Muscle layer of colon (tissue), 2 donors: Measurements from ENCODE around the gene DYDC2.
A peak's percentile ranks its signal among the peaks of the same experiment; 100 is the strongest.
"Not testable (repeated sequence)": the region's sequence is repeated elsewhere in the genome, so short reads cannot be mapped to it uniquely, and the experiment has no call there.

ENCODE experiments used
- H3K27ac ChIP-seq: one replicate; pipeline ENCODE4 v1.7.0; 2013; ENCODE audit warnings: low read depth, mild to moderate bottlenecking, low read length, moderate library complexity
- H3K27me3 ChIP-seq, 2 donors: one replicate each; pipeline ENCODE4 v1.7.0; 2013; ENCODE audit warnings: low read length in 2 of 2, mild to moderate bottlenecking in 2 of 2; ENCODE audit not compliant: insufficient read depth in 2 of 2, control insufficient read depth in 1 of 2
- H3K36me3 ChIP-seq: one replicate; pipeline ENCODE4 v1.7.0; 2013; ENCODE audit warnings: mild to moderate bottlenecking, low read length; ENCODE audit not compliant: insufficient read depth
- H3K4me1 ChIP-seq: one replicate; pipeline ENCODE4 v1.7.0; 2013; ENCODE audit warnings: mild to moderate bottlenecking, low read length; ENCODE audit not compliant: insufficient read depth
- H3K4me3 ChIP-seq, 2 donors: one replicate each; pipeline ENCODE4 v1.7.0; 2013; ENCODE audit warnings: low read length in 2 of 2, low read depth in 1 of 2, mild to moderate bottlenecking in 1 of 2, moderate library complexity in 1 of 2
- H3K9ac ChIP-seq: one replicate; pipeline ENCODE4 v1.7.0; 2013; ENCODE audit warnings: low read length
- H3K9me3 ChIP-seq: one replicate; pipeline ENCODE4 v1.7.0; 2013; ENCODE audit warnings: mild to moderate bottlenecking, low read length
- donor health status: abdominal sarcoma.
- donor health status: Adenocarcinoma of cecum.

The DYDC2 gene

DNA sequence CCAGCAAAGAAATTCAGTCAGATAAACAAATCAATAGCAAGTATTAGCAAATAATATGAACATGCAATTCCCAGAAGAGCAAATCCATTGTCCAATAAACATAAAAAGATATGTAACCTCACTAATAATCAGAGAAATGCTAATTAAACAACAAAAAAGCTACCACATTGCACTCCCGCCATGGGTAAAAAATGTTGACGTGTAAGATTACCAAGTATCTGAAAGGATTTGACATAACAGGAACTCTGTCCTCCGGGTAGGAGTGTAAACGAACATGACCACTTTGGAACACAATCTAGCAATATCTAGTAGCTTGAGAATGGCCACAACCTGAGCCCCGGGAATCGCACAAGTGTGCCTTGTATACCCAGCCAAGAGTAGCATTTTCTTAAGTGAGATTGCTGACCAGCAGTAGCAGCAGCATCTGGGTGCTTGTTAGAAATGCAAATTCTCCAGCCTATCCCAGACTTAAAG is 31.7 kb upstream of the DYDC2 start:
- H3K27me3 ChIP-seq: no peaks in the 10 kb centered on the region
- H3K9ac ChIP-seq: no peak overlapping the region
- no peaks in the 10 kb centered on the region for H3K9me3 ChIP-seq
- no peak overlapping the region for H3K4me3 ChIP-seq
- no peaks in the 10 kb centered on the region for H3K36me3 ChIP-seq
- no peaks in the 10 kb centered on the region for H3K4me1 ChIP-seq
- H3K27ac ChIP-seq: no peak overlapping the region

DNA sequence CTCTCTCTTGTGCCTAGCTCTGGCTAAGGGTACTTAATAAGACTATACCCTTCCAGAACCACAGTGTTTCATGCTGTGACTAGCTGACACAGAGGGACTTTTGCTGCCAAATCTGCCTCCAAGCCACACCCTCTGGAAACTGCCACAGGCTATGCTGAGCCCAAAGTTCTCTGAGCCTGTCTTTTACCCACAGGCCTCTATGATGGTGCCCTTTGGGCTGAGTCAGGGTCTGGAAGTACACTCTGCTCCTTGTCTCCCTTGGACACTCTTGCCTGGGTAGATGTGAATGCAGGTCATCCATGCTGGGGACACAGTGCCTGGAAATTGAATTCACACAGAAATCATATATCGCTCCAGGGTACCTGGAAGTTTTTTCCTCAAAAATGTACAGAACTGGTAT is 22.6 kb upstream of the DYDC2 start:
- no peak overlapping the region for H3K9ac ChIP-seq
- no peaks in the 10 kb centered on the region for H3K36me3 ChIP-seq
- no peaks in the 10 kb centered on the region for H3K27me3 ChIP-seq
- H3K4me3 ChIP-seq: no peak overlapping the region
- H3K4me1 ChIP-seq: no peaks in the 10 kb centered on the region
- H3K27ac ChIP-seq: no peak overlapping the region
- H3K9me3 ChIP-seq: no peaks in the 10 kb centered on the region

DNA sequence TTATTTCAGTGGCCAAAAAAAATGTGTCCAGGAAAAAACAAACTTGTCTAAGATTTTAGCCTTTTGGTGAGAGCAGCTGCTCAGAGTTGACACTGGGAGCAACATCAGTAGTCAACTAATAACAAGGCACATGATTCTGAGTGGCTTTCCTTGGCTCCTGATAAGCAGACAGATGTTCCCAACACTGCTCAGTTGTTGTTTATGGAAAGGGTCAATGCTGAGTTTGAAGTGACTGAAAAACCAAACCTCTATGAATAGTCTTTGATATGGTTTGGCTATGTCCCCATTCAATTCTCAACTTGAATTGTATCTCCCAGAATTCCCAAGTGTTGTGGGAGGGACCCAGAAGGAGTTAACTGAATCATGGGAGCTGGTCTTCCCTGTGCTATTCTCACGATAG is 12.3 kb upstream of the DYDC2 start:
- Histone ChIP-seq H3K27me3 (no peaks in the 10 kb centered on the region), H3K9me3 (no peaks in the 10 kb centered on the region), H3K27ac (no peak overlapping the region), H3K4me3 (no peak overlapping the region), H3K36me3 (no peaks in the 10 kb centered on the region), H3K4me1 (no peaks in the 10 kb centered on the region), H3K9ac (no peak overlapping the region)

DNA sequence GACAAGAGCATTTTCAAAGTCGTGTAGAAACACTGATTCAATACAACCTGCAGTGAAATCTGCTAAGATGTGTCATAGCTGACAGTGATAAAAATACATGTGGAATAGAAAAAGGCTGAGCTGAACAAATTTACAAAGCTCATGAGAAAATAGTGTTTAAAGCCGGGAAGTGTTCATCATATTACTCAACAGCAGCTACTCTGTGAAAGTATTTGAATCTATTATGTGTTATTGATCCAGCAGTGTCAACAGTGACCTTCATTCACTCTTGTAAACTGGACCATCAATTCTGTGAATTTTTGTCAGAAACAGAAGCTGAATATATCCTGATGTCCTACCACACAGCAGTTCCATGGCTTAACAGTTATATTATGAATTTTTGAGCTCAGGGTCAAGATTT is 11.7 kb upstream of the DYDC2 start:
- Histone ChIP-seq H3K4me3 (no peak overlapping the region), H3K36me3 (no peaks in the 10 kb centered on the region)

DNA sequence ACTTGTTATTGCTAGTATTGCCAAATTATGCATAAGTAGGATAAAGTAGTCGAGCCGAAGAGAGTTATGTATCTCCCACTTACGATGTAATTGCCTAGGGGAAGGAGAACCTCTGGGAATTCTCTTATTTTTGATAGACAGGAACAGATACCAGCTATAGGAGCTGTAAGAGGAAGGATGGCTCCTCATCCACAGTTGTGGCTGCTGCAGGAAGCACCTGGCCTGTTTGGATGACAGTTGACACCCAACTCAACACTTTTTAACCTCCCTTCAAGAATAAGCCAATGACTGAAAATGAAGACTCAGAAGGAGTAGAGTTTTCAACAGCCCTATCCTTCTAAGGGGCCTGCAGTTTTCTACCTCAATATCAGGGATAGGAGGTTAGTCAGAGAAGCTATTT is 6.3 kb upstream of the DYDC2 start:
- Histone ChIP-seq H3K27me3 (peaks cover 0 to 3% of the 10 kb centered on the region in 2 donors), H3K36me3 (no peaks in the 10 kb centered on the region), H3K9ac (no peak overlapping the region), H3K4me3 (no peak overlapping the region), H3K9me3 (no peaks in the 10 kb centered on the region), H3K4me1 (no peaks in the 10 kb centered on the region), H3K27ac (no peak overlapping the region)

More for the DNA sequence above, 11.7 kb upstream of the DYDC2 start:
- no peaks in the 10 kb centered on the region for H3K9me3 ChIP-seq
- H3K27me3 ChIP-seq: no peaks in the 10 kb centered on the region
- no peak overlapping the region for H3K9ac ChIP-seq
- H3K4me1 ChIP-seq: no peaks in the 10 kb centered on the region
- no peak overlapping the region for H3K27ac ChIP-seq

DNA sequence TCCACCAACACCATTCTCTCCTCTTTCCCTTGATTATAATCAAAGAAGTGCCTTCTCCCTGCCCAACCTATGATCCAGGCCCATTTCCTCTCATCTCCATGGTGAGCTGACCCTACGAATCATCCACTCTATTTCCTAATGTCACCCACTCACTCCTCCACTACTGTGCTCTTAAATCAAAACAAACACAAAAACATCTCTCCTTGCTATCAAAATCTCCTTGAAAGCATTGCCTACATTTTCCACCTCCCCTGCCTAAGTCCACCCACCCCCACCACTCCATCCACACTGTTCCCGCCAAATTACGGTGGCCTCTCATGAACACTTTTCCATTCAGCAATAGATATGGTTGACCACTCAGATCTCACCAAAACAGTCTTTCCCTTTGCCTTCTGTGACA is 5.4 kb upstream of the DYDC2 start:
- H3K27ac ChIP-seq: no peak overlapping the region
- H3K9ac ChIP-seq: no peak overlapping the region
- no peaks in the 10 kb centered on the region for H3K4me1 ChIP-seq
- no peaks in the 10 kb centered on the region for H3K36me3 ChIP-seq
- H3K27me3 ChIP-seq: peaks cover 4 to 9% of the 10 kb centered on the region in 2 donors
- H3K4me3 ChIP-seq: no peak overlapping the region
- H3K9me3 ChIP-seq: no peaks in the 10 kb centered on the region

DNA sequence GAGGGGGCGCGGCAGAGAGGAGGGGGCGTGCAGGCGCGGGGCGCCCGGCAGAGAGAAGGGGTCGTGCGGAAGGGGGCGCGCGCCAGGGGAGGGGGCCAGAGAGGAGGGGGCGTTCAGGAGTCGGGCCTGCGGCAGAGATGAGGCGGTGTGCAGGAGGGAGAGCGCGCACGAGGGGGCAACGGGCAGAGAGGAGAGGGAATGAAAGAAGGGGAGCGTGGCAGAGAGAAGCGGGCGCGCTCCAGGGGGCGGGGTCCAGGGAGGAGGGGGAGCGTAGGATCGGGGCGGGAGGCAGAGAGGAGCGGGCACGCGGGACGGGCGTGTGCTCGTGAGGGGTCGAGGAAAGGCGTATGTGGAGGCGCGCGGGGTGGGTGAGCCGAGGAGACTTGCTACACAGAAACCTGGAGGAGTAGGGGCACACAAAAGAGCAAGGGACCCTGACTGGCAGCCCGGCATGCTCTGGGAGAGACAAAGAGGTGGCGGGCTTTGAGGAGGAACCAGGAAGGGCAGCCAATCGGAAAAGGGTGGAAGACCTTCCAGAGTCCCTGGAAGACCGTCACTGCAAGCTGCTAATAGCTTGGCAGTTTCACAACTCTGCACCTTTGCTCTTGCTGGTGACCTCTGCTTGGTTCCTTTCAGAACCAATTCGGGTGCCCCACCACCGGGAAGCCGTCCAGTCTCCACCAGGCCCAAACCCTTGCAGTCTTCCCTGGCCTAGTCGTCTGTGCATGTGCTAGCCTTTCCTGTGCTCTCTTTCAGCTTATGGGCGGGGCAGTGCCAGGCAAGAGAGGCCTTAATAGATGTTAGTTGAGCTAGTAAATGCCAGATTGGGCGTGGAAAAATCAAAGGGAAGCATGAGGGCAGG is 639 bp downstream of the DYDC2 start:
- no peaks in the 10 kb centered on the region for H3K9me3 ChIP-seq
- H3K27me3 ChIP-seq: peaks cover 6 to 28% of the 10 kb centered on the region in 2 donors
- H3K4me3 ChIP-seq: peak overlapping the region; percentile 39 to 43
- H3K4me1 ChIP-seq: no peaks in the 10 kb centered on the region
- no peak overlapping the region for H3K27ac ChIP-seq
- no peak overlapping the region for H3K9ac ChIP-seq
- H3K36me3 ChIP-seq: no peaks in the 10 kb centered on the region

DNA sequence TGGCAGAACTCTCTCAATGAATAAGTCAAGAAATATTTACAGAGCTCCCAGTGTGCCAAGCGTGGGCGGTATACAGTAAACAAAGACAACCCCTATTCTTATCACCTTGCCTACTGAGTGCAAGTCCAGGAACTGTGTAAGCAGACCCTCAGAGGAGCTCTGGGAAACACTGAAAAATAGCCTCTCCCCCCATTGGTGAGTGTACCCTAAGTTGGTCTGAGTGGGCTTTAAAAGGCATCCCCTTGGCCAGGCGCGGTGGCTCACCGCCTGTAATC is 1.2 kb downstream of the DYDC2 start:
- no peaks in the 10 kb centered on the region for H3K36me3 ChIP-seq
- H3K4me1 ChIP-seq: no peaks in the 10 kb centered on the region
- H3K27ac ChIP-seq: no peak overlapping the region
- H3K27me3 ChIP-seq: peaks cover 6 to 28% of the 10 kb centered on the region in 2 donors
- no peaks in the 10 kb centered on the region for H3K9me3 ChIP-seq
- no peak overlapping the region for H3K4me3 ChIP-seq
- H3K9ac ChIP-seq: no peak overlapping the region

DNA sequence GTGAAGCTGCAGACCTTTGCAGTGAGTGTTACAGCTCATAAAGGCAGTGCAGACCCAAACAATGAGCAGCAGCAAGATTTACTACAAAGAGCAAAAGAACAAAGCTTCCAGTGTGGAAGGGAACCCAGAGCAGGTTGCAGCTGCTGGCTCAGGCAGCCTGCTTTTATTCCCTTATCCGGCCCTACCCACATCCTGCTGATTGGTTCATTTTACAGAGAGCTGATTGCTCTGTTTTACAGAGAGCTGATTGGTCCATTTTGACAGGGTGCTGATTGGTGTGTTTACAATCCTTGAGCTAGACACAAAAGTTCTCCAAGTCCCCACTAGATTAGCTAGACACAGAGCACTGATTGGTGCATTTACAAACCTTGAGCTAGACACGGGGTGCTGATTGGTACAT is 2.3 kb downstream of the DYDC2 start:
- H3K27ac ChIP-seq, H3K36me3 ChIP-seq, H3K9ac ChIP-seq, H3K4me1 ChIP-seq, H3K9me3 ChIP-seq, H3K4me3 ChIP-seq: not testable (repeated sequence)
- peaks cover 6 to 28% of the 10 kb centered on the region in 2 donors for H3K27me3 ChIP-seq

DNA sequence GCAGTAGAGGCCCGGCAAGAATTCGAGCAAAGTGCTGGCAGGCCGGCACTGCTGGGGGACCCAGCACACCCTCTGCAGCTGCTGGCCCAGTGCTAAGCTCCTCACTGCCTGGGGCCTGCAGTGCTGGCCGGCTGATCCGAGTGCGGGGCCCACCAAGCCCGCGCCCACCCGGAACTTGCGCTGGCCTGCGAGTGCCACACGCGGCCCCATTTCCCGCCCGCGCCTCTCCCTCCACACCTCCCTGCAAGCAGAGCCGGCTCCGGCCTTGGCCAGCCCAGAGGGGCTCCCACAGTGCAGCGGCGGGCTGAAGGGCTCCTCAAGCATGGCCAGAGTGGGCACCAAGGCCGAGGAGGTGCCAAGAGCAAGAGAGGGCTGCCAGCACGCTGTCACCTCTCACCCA is 3.1 kb downstream of the DYDC2 start:
- Histone ChIP-seq H3K36me3 (no peaks in the 10 kb centered on the region), H3K4me3 (no peak overlapping the region), H3K4me1 (no peaks in the 10 kb centered on the region), H3K9me3 (no peaks in the 10 kb centered on the region), H3K27ac (no peak overlapping the region), H3K9ac (no peak overlapping the region), H3K27me3 (peaks cover 6 to 28% of the 10 kb centered on the region in 2 donors)

DNA sequence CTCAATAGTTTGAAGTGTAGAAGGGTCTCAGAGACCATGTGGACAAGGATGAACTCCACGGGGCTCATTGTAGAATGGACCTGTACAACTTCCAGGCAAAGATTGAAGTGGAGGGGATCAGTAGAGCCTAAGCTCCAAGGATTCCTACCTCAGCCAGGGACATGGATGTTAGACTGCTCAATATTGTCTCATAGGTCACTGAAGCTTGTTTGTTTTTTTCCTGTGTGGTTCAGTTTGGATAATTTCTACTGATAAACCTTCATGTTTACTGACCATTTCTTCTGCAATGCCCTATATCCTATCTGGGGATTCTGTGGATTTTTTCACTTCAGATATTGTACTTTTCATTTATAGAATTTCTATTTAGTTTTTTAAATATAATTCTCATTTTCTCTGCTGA is 8.9 kb downstream of the DYDC2 start:
- H3K27ac ChIP-seq: no peak overlapping the region
- no peak overlapping the region for H3K9ac ChIP-seq
- no peaks in the 10 kb centered on the region for H3K9me3 ChIP-seq
- H3K4me3 ChIP-seq: no peak overlapping the region
- no peaks in the 10 kb centered on the region for H3K27me3 ChIP-seq
- no peaks in the 10 kb centered on the region for H3K4me1 ChIP-seq
- H3K36me3 ChIP-seq: no peaks in the 10 kb centered on the region

DNA sequence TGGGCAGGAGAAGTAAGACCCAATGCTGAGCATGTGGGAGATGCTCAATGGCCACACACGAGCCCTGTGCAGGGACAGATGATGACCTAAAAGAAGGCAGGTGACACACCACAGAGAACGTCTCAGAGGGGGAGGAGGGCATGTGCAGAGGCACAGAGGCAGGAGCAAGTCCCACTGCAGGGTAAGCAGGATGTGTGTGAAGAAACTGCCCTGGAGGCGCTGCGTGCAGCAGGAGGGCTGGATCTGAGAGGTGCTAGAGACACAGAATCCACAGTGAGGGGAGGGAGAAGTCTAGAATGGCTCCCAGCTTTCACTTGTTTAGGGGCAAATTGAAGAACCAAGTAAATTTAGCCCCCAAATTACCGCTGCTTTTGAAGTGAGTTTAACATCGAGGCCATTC is 14.9 kb downstream of the DYDC2 start:
- Histone ChIP-seq H3K27me3 (no peaks in the 10 kb centered on the region), H3K27ac (no peak overlapping the region)

More for the DNA sequence above, 14.9 kb downstream of the DYDC2 start:
- H3K9ac ChIP-seq: no peak overlapping the region
- H3K9me3 ChIP-seq: no peaks in the 10 kb centered on the region
- H3K36me3 ChIP-seq: no peaks in the 10 kb centered on the region
- no peaks in the 10 kb centered on the region for H3K4me1 ChIP-seq
- H3K4me3 ChIP-seq: no peak overlapping the region
